ENCODE data around the gene MBD4.
"Not testable (repeated sequence)": the region's sequence is repeated elsewhere in the genome, so short reads cannot be mapped to it uniquely, and the experiment has no call there.

Gene MBD4

GRCh38 chr3:129439817-129440617, at the start of gene MBD4, which contains the start of gene IFT122:
MBD4 (minus strand) TSS chr3:129439948; CDS start chr3:129439833, 115 bp downstream.
IFT122 (plus strand) TSS chr3:129440224; CDS start chr3:129440331, 107 bp downstream.
- peak; percentile 98 for DNase-seq

GRCh38 chr3:129489258-129489657, 49.5 kb upstream of the MBD4 start:
- DNase-seq: not testable (repeated sequence)

- not testable (repeated sequence) for DNase-seq
Measured at GRCh38 chr3:129487868-129488335, 48.2 kb upstream of the MBD4 start.

- DNase-seq: no peak
Measured at GRCh38 chr3:129487183-129487867, 47.6 kb upstream of the MBD4 start.

- DNase-seq: no peak
Measured at GRCh38 chr3:129486664-129487035, 46.9 kb upstream of the MBD4 start.

GRCh38 chr3:129485721-129486663, 46.2 kb upstream of the MBD4 start:
- peak; percentile 84 for DNase-seq

GRCh38 chr3:129485146-129485545, 45.4 kb upstream of the MBD4 start:
- DNase-seq: not testable (repeated sequence)

- no peak for DNase-seq
Measured at GRCh38 chr3:129483870-129484269, 44.1 kb upstream of the MBD4 start.

- no peak for DNase-seq
Measured at GRCh38 chr3:129482721-129483120, 43.0 kb upstream of the MBD4 start.

GRCh38 chr3:129481766-129482332, 42.1 kb upstream of the MBD4 start:
- no peak for DNase-seq

GRCh38 chr3:129481225-129481765, 41.5 kb upstream of the MBD4 start:
- DNase-seq: not testable (repeated sequence)

- no peak for DNase-seq
Measured at GRCh38 chr3:129476586-129476985, 36.8 kb upstream of the MBD4 start.

- DNase-seq: no peak
Measured at GRCh38 chr3:129475863-129476262, 36.1 kb upstream of the MBD4 start.

- no peak for DNase-seq
Measured at GRCh38 chr3:129474984-129475804, 35.4 kb upstream of the MBD4 start.

GRCh38 chr3:129473769-129474152, 34.0 kb upstream of the MBD4 start:
- no peak for DNase-seq

- DNase-seq: no peak
Measured at GRCh38 chr3:129473067-129473768, 33.5 kb upstream of the MBD4 start.

GRCh38 chr3:129470861-129471260, 31.1 kb upstream of the MBD4 start:
- DNase-seq: peak; percentile 35

- no peak for DNase-seq
Measured at GRCh38 chr3:129469026-129469425, 29.3 kb upstream of the MBD4 start.

- DNase-seq: no peak
Measured at GRCh38 chr3:129467932-129468331, 28.2 kb upstream of the MBD4 start.

GRCh38 chr3:129463716-129464115, 24.0 kb upstream of the MBD4 start:
- no peak for DNase-seq

GRCh38 chr3:129463094-129463493, 23.3 kb upstream of the MBD4 start:
- DNase-seq: no peak
